Measurements from ENCODE around the gene DNASE1L3.
A peak's percentile ranks its signal among the peaks of the same experiment; 100 is the strongest.

DNASE1L3 gene

GRCh38 chr3:58179235-58180098, 31.3 kb downstream of the DNASE1L3 start:
- DNase-seq (ENCODE audit: low spot score): no peak

DNA sequence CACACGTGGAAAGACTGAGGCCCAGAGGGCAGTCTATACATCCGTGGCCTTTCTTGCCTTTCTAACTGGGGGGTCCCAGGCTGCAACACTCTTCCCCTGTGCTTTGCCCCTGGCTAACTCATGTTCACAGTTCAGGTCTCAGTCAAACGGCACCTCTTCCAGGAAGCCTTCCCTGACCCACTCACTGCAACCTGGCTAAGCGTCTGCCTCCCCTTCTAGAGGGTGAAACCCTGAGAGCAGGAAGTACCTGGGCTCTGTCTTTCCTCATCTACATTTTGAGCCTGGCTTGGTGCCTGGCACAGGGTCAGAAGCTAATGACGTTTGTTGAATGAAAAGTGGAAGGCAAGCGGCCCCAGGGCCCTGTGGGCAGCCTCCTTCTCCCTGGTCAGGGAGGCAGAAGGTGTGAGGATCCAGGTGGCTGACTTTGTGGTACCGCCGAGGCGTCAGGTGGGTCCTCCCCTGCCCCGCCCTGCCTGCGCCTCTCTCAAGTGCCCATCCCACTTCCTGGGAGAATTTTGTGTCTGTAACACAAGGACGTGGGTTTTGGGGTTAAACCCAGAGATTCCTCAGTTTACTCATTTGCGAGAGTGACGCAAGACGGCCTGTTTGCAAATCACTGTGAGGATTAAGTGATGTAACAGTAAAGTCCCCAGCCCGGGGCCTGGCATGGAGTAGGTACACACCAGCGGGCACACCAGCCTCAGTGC, 32.1 kb downstream of the DNASE1L3 start:
- DNase-seq (ENCODE audit: low spot score): no peak

DNA sequence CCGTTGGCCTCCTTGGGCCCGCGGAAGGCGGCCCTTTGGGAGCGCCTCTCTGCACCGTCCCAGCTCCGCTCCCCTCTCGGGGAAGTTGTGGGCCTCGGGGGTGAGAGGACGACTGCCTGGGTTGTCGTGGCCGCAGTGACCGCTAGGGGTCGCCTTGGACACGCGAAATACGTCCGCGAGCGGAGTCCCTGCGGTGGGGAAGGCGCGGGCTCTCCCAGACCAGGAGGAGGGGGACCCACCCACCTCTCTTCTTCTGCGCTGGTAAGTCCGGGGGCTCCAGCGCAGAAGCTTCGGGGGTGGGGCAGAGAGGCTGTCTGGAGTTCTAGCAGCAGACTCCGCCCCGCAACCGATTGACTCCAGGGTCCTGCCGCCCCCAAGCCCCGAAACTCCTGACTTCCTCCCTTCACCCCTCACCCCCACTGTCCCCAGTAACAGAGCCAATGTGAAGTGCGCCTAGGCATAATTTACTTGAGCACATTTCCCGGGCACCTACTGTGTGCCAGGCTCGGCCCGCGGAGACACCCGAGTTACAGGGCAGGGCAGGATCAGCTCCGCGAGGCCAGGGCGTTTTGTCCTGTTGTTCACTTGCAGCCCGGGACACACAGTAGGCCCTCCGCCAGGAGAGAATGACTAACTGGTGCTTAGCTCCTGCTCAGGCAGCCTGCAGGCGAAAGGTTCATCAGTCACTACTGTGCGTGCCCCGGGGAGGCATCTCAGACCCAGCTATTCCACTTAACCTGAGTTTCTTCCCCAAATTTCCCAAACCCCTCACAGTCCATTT, 32.8 kb downstream of the DNASE1L3 start:
- DNase-seq (ENCODE audit: low spot score): peak; percentile 87

DNA sequence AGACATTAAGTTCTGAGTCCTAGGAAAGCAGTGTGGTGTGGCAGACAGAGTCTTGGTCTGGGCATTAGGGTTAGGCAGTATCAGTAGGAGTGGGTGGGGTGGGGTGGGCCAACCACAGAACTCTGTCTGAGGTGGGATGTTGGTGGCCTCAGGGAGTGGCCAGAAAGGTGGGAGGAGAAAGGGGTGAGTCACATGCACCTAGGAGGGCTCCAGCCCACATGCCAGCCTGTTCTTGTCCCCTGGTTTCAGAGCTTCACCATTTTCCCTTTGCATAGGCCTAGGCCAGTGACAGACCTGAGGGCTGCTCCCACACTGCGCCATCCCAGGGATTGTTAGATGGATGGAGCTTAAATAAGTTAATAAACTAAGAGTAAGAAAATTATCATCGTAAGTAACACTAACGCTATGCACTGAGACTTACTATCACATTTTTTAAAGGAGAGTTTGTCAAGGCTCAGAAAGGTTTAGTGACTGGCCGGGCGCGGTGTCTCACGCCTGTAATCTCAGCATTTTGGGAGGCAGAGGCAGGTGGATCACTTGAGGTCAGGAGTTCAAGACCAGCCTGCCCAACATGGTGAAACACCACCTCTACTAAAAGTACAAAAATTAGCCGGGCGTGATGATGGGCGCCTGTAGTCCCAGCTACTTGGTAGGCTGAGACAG, 33.8 kb downstream of the DNASE1L3 start:
- no peak for DNase-seq (ENCODE audit: low spot score)

GRCh38 chr3:58176185-58176530, 34.6 kb downstream of the DNASE1L3 start:
- no peak for DNase-seq (ENCODE audit: low spot score)

GRCh38 chr3:58175437-58176184, 35.2 kb downstream of the DNASE1L3 start:
- no peak for DNase-seq (ENCODE audit: low spot score)

DNA sequence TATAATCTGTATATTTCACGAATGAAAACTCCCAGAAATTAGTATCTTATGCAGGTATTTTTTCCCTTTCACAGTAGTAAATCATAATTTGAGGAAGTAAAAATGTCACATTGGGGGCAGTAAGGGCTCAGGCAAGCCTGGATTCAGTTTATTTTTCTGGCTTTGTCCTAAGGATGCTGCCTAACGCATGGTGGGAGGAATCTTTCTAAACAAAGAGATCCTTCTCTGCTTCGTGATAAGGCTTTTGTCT, 35.7 kb downstream of the DNASE1L3 start:
- DNase-seq (ENCODE audit: low spot score): no peak

DNA sequence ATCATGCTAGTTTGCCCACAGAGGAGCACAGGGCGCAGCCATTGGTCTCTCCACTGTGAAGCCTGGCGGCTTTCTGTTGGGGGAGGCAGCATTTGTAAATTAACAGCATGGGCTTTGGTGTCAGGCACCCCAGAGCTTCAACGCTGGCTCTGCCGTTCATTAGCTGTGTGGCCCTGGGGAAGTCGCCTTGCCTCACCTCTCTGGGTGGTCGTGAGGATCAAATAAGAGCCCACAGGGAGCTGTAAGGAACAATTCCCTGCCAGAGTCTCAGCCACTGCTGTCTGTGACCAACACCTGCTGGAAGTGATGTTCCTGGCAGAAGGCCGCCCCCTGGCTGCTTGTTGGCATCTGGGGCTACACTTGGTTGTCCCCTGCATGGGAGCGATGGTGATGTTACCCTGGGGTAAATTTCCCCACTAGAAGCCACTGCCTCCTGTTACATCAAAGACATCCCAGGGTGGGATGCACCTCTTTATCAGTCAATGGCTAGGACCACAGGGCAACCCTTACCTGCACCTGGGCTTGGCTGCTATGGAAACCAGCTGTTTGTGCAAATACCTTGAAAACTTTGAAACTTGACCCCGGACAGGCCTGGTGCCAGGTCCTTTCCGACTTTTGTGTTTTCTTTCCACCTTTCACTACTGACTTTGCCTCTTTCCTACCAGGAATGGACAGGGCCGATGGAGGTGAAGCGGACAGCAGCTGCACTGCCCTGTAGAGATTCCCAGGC, 36.9 kb downstream of the DNASE1L3 start:
- DNase-seq (ENCODE audit: low spot score): peak; percentile 53

DNA sequence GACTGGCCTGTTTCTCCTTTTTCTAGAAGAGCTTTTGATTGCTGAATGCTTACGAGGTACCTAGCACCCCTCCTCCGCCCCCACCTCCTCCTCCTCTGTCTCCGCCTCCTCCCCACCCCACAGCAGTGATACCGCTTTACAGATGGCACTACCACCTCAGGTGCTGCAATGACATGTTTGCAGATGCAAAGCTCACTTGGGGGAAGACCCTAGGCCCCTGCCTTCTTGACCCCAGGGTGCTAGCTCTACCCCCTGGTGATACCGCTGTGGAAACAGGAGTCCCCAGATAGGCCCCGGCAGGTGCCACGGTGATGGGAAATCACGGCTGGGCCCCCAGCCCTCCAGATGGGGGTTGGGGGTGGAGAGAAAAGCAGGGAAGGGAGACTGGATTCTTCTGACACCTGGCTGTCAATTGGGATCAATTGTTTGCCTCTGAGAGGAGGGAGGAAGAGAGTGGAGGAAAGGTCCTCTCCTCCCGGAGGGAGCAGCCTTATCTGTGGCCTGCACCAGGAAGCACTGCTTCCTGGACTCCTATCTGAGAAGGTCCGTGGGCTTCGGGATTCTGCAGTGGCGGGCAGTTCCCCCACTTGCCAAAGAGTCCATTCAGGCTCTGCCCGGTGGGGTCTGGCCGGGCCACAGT, 37.6 kb downstream of the DNASE1L3 start:
- DNase-seq (ENCODE audit: low spot score): no peak

- no peak for DNase-seq (ENCODE audit: low spot score)
These were observed 39.6 kb downstream of the DNASE1L3 start for GRCh38 chr3:58171126-58171525.

GRCh38 chr3:58170376-58170775, 40.4 kb downstream of the DNASE1L3 start:
- no peak for DNase-seq (ENCODE audit: low spot score)

GRCh38 chr3:58169371-58169770, 41.4 kb downstream of the DNASE1L3 start:
- DNase-seq (ENCODE audit: low spot score): no peak

DNA sequence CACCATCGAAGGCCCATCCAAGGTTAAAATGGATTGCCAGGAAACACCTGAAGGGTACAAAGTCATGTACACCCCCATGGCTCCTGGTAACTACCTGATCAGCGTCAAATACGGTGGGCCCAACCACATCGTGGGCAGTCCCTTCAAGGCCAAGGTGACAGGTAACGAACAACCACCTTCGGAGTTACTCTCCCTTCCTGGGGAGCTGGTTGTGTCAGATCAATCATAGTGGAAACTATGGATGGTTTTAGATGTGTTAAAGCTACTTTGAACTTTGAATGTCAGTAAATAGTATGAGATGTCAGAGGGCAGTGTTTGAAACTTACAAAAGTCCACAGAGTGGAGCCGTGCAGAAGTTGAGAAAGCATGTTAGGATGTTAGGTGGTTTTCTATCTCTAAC, 42.3 kb downstream of the DNASE1L3 start:
- DNase-seq (ENCODE audit: low spot score): no peak

DNA sequence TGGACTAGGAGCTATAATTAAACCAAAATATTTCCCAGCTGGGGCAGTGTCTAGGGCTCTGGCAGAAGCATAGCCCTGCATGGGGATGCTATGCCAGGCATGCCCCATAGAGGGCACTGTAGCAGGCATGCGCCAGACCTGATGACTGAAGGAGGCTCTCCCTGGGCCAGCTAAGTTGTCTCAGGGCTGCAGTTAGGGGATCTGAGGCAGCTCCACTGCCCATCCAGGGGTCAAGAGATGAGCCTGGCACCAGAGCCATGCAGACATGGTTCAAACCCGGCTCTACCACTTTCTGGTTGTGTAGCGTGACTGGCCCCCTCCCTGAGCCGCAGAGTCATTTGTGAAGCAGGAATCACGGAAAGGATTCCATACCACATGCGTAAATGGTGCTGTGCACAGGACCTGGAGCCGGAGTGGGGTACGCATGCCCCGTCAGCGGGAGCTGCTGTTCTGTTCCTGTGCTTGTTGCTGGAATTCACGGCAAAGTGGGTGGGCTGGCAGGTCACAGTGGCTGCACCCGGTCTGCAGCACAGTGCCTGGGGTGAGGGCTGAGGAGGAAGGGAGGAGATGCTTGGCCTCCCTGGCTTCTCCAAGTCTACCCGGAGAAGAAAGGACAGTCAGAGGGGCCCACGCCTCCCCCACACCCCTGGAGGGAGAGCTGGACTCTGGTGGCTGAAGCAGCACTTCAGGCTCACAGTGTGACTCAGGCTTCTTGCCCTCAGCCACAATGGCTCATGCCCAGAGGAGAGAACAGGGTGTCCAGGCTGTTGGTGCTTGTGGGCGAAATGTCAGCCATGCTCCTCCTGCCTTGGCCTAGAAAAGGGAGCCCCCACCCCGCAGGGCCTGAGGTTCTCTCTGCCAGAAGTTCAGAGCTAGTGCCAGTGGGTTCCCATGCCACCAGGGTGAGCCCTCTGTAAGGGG, 43.1 kb downstream of the DNASE1L3 start:
- peak; percentile 87 for DNase-seq (ENCODE audit: low spot score)

DNA sequence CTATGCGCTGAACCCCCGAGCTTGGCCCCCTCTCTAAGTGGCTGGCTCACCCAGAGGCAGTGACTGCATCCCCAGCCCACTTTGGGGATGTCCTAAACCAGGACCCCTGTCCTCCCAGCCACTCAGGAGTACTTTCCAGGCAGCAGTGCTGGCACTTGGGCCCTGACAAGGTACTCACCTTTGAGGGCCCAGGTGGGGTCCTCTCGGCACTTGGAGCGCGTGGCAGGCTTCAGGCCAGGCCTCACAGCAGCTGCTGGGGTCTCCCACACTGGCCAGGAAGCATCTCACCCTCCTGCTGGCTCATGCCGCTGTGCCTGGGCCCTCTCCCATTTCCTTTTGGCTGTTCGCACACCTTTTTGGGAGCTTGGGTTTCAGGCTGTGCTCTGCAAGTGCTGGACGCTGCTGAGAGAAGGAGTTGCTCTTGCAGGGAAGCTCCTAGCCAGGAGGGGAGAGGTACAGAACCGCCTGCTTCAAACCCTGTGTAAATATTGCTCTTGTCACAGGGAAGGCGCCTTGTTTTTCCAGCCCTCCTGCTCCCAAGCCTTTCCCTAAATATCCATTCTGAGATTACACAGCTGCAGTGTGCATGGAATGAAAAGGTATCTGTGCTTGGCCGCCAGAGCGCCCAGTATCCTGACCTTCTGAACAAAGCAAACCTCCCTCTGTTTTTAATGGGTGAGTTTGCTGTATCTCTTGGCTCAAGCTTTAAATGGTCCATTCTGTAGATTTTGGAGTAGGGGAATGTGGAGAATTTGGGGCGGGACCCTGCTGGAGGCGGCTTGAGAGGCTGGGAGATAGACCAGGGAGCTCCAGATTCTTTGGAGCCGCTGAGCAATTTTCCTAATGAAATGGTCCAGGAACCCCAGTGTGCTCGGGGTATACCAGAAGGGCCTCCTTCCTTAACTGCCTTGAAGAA, 45.6 kb downstream of the DNASE1L3 start:
- peak; percentile 37 for DNase-seq (ENCODE audit: low spot score)

- DNase-seq (ENCODE audit: low spot score): peak; percentile 44
These were observed 46.4 kb downstream of the DNASE1L3 start for GRCh38 chr3:58164199-58164879.

- DNase-seq (ENCODE audit: low spot score): no peak
These were observed 47.5 kb downstream of the DNASE1L3 start for GRCh38 chr3:58163234-58163633.

All from iPS-NIHi11 (cell line).